Upper lobe of left lung (tissue), 6 donors: ENCODE data around the gene CLDN7. TPM values are rescaled to one million over a fixed set of nuclear protein-coding genes. Genes with fewer than 3 reads are reported as not detected.

Experiments used
- ATAC-seq, 2 donors: fragments of 200-7000 bp; cut with Tn5 transposase; one replicate each; pipeline ENCODE4 v1.9.1; 2022; ENCODE audit warnings: mild to moderate bottlenecking in 2 of 2, moderate library complexity in 2 of 2; ENCODE audit not compliant: low FRiP score in 2 of 2
- DNase-seq, 2 donors: peaks; one replicate each; pipeline ENCODE4 v3.0.0-alpha.2; 2019 to 2020
- H3K27ac ChIP-seq, 4 donors: fragments of 200-600 bp; sonication (generic); one replicate each; pipeline ENCODE4 v1.5.1; 2016 to 2019
- H3K27me3 ChIP-seq, 4 donors: fragments of 200-600 bp; sonication (generic); one replicate each; pipeline ENCODE4 v1.5.1; 2017 to 2019
- H3K36me3 ChIP-seq, 4 donors: fragments of 200-600 bp; sonication (generic); one replicate each; pipeline ENCODE4 v1.5.1; 2016 to 2019
- H3K4me1 ChIP-seq, 4 donors: fragments of 200-600 bp; sonication (generic); one replicate each; pipeline ENCODE4 v1.5.1; 2018 to 2019
- H3K4me3 ChIP-seq, 4 donors: fragments of 200-600 bp; sonication (generic); one replicate each; pipeline ENCODE4 v1.5.1; 2017 to 2019; ENCODE audit warnings: mild to moderate bottlenecking in 2 of 4, moderate library complexity in 1 of 4
- H3K9me3 ChIP-seq, 4 donors: fragments of 200-600 bp; sonication (generic); one replicate each; pipeline ENCODE4 v1.5.1; 2018 to 2019
- CTCF ChIP-seq, 6 experiments: fragments of 450-650 bp in 4 of 6; fragments of 200-600 bp in 2 of 6; sonication (generic) in 2 of 6; IDR thresholded peaks; one replicate each; pipeline ENCODE4 v1.5.1; 2016 to 2019; ENCODE audit warnings: antibody characterized with exemption in 6 of 6
- EP300 ChIP-seq, 4 donors: sonication (generic); formaldehyde crosslinking; IDR thresholded peaks; one replicate each; pipeline ENCODE4 v1.5.1; 2017; ENCODE audit warnings: antibody characterized with exemption in 4 of 4, control low read depth in 2 of 4
- POLR2A ChIP-seq, 4 donors: fragments of 450-650 bp; IDR thresholded peaks; one replicate each; pipeline ENCODE4 v1.5.1; 2016 to 2017; ENCODE audit warnings: antibody characterized with exemption in 4 of 4, mild to moderate bottlenecking in 2 of 4
- POLR2AphosphoS5 ChIP-seq, 2 donors: sonication (generic); formaldehyde crosslinking; IDR thresholded peaks; one replicate each; pipeline ENCODE4 v1.5.1; 2017; ENCODE audit warnings: antibody characterized with exemption in 2 of 2
- WGBS, 2 donors: methylation state at CpG; one replicate each; pipeline ENCODE4 v1.1.5; 2017 to 2018; 5-methylcytosine and 5-hydroxymethylcytosine counted together
- total RNA-seq, 6 donors: library from RNA; depleted of rRNA in 4 of 6; stranded (reverse); fragments of >200 nt in 4 of 6; gene quantifications; one replicate each; pipeline versions ENCODE4 v1.1.0 to v1.2.1, GENCODE V29; 2016 to 2021
- donor health status: DM: no; HTN: no; CAD: no; lungs with moderate emphysema.
- donor health status: DM: no; HTN: yes; CAD: no; lungs with severe emphysema.

Gene CLDN7
- total RNA-seq, 6 donors from 2014 or later = 57.6 to 201 (median 137) TPM

- Histone ChIP-seq H3K27me3 (no peaks in the 10 kb centered on the region), H3K9me3 (no peaks in the 10 kb centered on the region), H3K27ac (peak overlapping the region in 2 of 4 donors; percentile 99 to 100), H3K4me3 (no peak overlapping the region), H3K4me1 (peaks cover 30 to 45% (median 35%) of the 10 kb centered on the region in 4 donors), H3K36me3 (peaks cover 11 to 64% (median 60%) of the 10 kb centered on the region in 4 donors)
- DNase-seq = no peak
- no peak for TF ChIP-seq EP300 (IDR thresholded peaks at IDR 0.05)
- TF ChIP-seq POLR2AphosphoS5 (IDR thresholded peaks at IDR 0.05) = no peak
- TF ChIP-seq CTCF (IDR thresholded peaks at IDR 0.05) = no peak
- ATAC-seq = no peak
- WGBS, 2 donors = 87 to 95% methylated on average over 12 to 15 of the region's 15 CpGs
Measured at GRCh38 chr17:7222093-7222971, 39.9 kb downstream of the CLDN7 start.

- Histone ChIP-seq H3K4me1 (peaks cover 36 to 53% (median 41%) of the 10 kb centered on the region in 4 donors), H3K27me3 (no peaks in the 10 kb centered on the region), H3K36me3 (peaks cover 11 to 56% (median 51%) of the 10 kb centered on the region in 4 donors), H3K27ac (peak overlapping the region; percentile 95 to 100 (median 97)), H3K9me3 (no peaks in the 10 kb centered on the region), H3K4me3 (peak overlapping the region in 1 of 4 donors; percentile 93)
- 83 to 86% methylated on average over 10 of the region's 10 CpGs for WGBS, 2 donors
- DNase-seq (no peak), ATAC-seq (no peak)
- no peak for TF ChIP-seq CTCF (IDR thresholded peaks at IDR 0.05)
- no peak for TF ChIP-seq POLR2AphosphoS5 (IDR thresholded peaks at IDR 0.05)
Measured at GRCh38 chr17:7221278-7222092, 40.8 kb downstream of the CLDN7 start.

- peak overlapping the region; percentile 95 to 100 (median 97) for H3K27ac ChIP-seq
- H3K4me3 ChIP-seq = peak overlapping the region; percentile 93 to 100 (median 97)
- ATAC-seq (peak in 1 of 2 donors; percentile 57), DNase-seq (peak in 1 of 2 donors; percentile 79)
- H3K9me3 ChIP-seq = no peaks in the 10 kb centered on the region
- H3K36me3 ChIP-seq = peaks cover 11 to 48% (median 44%) of the 10 kb centered on the region in 4 donors
- H3K4me1 ChIP-seq = peaks cover 44 to 60% (median 48%) of the 10 kb centered on the region in 4 donors
- TF ChIP-seq POLR2A (IDR thresholded peaks at IDR 0.05) (no peak), CTCF (IDR thresholded peaks at IDR 0.05) (peak; percentile 14 to 63 (median 34)), EP300 (IDR thresholded peaks at IDR 0.05) (peak in 1 of 4 donors; percentile 44)
- WGBS, 2 donors = 16 to 28% methylated on average over 6 to 11 of the region's 11 CpGs
- no peaks in the 10 kb centered on the region for H3K27me3 ChIP-seq
Measured at GRCh38 chr17:7220593-7221277, 41.5 kb downstream of the CLDN7 start.

GRCh38 chr17:7219812-7220592 lies 42.3 kb downstream of the CLDN7 start, which contains the start of the genes ACADVL and DLG4:
ACADVL (plus strand) TSS chr17:7219938; CDS start chr17:7219985, 47 bp downstream.
DLG4 (minus strand) TSS chr17:7219836.
- peaks cover 8 to 41% (median 36%) of the 10 kb centered on the region in 4 donors for H3K36me3 ChIP-seq
- H3K27me3 ChIP-seq = no peaks in the 10 kb centered on the region
- peak within 1 kb of the TSS; percentile 95 to 100 (median 97) for H3K27ac ChIP-seq
- peak within 1 kb of the TSS; percentile 93 to 100 (median 97) for H3K4me3 ChIP-seq
- H3K4me1 ChIP-seq = peaks cover 51 to 67% (median 55%) of the 10 kb centered on the region in 4 donors
- 0% methylated on average over 9 to 26 of the region's 63 CpGs for WGBS, 2 donors
- H3K9me3 ChIP-seq = no peaks in the 10 kb centered on the region
- ATAC-seq = peak; percentile 89 to 95
- peak; percentile 96 for DNase-seq
- no peak for TF ChIP-seq CTCF (IDR thresholded peaks at IDR 0.05)
- TF ChIP-seq EP300 (IDR thresholded peaks at IDR 0.05) = peak in 1 of 4 donors; percentile 38
- peak; percentile 91 to 97 for TF ChIP-seq POLR2AphosphoS5 (IDR thresholded peaks at IDR 0.05)
- TF ChIP-seq POLR2A (IDR thresholded peaks at IDR 0.05) = peak in 3 of 4 donors; percentile 70 to 95 (median 79)
